GM19025 (cell line): ENCODE data around the gene FANCM.
A peak's percentile ranks its signal among the peaks of the same experiment; 100 is the strongest.
"Not testable (repeated sequence)": the region's sequence is repeated elsewhere in the genome, so short reads cannot be mapped to it uniquely, and the experiment has no call there.

ENCODE experiments used
- ATAC-seq: cut with Tn5 transposase; IDR thresholded peaks from one replicate; pipeline ENCODE4 v1.9.1; 2021; ENCODE audit warnings: mild to moderate bottlenecking, low read depth, moderate library complexity; ENCODE audit not compliant: unreplicated experiment

FANCM gene

GRCh38 chr14:45142083-45142482 is 6.4 kb downstream of the FANCM start:
- not testable (repeated sequence) for ATAC-seq

GRCh38 chr14:45144658-45145057 is 8.9 kb downstream of the FANCM start:
- ATAC-seq: peak; percentile 77

GRCh38 chr14:45145214-45145613 is 9.5 kb downstream of the FANCM start:
- ATAC-seq: peak; percentile 50

DNA sequence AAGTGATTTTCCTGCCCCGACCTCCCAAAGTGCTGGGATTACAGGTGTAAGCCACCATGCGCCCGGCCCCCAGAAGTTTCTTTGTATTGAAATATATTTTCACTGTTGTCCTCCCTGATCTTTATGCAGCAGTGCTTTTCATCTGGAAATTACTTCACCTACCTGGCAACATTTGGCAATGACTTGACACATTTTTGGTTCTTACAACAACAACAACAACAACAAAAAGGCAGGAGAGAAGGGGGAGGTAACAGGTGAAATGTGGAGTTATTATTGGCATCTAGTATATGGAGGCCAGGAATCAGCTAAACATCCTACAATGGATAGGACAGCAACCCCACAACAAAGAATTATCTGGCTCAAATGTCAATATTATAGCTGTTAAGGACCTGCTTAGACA is 13.9 kb downstream of the FANCM start:
- ATAC-seq: no peak

DNA sequence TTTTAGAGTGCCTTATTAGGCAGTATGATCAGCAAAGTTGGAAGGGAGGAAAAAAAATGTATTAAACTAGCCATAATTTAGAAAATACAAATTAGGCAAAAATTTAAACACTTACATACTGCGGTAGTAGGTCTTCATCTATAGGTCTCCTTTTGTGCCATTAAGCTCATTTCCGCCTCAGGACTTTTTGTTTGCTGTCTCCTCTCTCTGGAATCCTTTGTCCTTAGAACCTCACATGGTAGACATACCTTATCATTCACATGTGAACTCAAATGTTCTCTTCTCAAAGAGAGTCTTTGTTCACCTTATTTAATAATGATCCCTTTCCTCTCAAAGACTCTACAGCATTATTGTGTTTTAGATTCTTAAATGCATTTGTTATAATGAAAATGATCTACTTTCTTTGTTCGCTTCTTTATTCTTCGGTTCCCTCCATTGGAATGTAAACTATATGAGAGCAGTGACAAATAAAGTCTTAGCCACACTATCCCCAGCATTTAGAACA is 14.7 kb downstream of the FANCM start:
- ATAC-seq: no peak

DNA sequence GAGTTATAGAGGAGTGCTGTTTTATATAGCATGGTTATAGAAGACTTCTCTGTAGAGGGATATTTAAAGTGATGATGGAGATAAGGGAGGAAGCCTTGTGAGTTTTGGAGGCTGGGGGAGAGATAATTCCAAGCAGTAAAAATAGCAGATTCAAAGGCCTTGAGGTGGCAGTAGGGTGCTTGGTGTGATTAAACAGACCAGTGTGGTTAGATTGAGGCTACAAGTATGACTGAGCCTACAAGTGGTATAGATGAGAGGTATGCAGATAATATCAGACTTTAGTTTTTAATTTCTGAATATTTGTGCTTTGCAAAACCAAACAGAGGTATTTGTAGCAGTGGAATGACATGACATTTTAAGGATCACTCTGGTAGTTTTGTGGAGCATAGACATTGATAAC is 20.3 kb downstream of the FANCM start:
- no peak for ATAC-seq

- ATAC-seq: no peak
These were observed 34.2 kb downstream of the FANCM start for GRCh38 chr14:45169906-45170305.

DNA sequence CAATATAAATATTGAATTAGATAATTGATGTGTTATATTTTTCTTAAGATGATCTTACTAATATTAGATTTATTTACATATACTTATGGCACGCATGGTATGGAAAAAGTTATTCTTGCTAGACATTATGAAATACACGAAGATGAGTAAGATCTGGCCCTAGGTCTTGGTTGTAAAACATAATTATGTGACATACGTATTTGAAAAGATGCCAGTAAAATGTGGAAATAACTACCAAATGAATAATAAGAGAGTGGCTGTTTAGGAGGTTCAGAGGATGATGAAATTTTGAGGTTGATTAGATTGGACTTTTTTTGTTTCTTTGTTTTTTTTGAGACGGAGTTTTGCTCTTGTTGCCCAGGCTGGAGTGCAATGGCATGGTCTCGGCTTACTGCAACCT is 41.3 kb downstream of the FANCM start:
- ATAC-seq: no peak

GRCh38 chr14:45181329-45181728 is 45.6 kb downstream of the FANCM start:
- no peak for ATAC-seq

DNA sequence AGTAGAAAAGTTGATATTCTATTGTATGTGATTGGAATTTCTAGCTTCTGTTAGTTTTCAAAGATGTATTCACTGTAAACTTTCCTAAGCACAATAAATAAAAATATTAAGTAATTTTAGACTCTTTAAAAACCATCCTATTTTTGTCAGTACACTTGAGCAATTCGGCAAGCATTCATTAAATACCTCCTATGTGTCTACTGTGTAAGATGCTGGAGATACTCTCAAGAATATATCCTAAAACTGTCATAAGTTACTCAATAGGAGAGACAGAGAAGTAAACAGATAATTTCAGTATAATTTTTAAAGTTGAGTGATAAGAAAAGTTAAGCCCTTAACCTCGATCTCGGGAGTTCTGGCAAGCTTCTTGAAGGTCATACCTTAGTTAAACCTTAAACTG is 46.1 kb downstream of the FANCM start:
- ATAC-seq: no peak

GRCh38 chr14:45185100-45185814 is 49.5 kb downstream of the FANCM start:
- no peak for ATAC-seq

GRCh38 chr14:45194964-45195363 is 59.2 kb downstream of the FANCM start:
- ATAC-seq: no peak

DNA sequence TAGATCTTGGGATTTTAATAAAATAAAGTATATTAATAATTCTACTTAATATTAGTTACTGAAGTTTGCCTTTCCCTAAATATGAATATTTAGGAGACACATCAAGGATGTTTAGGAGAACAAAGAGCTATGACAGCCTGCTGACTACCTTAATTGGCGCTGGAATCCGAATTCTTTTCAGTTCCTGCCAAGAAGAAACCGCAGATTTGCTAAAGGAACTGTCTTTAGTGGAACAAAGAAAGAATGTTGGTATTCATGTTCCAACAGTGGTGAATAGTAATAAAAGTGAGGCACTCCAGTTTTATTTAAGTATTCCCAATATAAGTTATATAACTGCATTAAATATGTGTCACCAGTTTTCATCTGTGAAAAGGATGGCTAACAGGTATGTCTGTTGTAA is 62.8 kb downstream of the FANCM start:
- no peak for ATAC-seq

GRCh38 chr14:45199230-45199629 is 63.5 kb downstream of the FANCM start:
- ATAC-seq: no peak

GRCh38 chr14:45201905-45202304 is 66.2 kb downstream of the FANCM start:
- ATAC-seq: peak; percentile 76

DNA sequence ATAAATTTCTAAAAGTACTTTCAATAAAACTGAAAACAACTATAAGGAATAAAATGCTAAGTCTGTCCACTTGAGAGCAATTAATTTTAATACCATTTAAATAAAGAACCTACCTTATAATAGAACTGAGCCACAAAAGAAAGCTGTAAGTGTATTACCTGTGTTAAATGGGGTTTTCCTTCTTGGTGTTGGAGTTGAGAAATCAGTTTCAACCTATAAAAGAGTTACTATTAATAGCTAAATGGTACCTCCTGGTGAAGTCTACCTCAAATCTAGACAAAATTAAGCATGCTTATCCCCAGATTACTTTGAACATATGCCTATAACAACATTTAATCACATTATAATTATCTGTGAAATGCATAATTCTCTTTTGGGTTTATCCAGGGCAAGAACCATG is 68.5 kb downstream of the FANCM start:
- ATAC-seq: no peak

GRCh38 chr14:45210159-45210558 is 74.4 kb downstream of the FANCM start:
- no peak for ATAC-seq

- ATAC-seq: no peak
These were observed 75.6 kb downstream of the FANCM start for GRCh38 chr14:45211295-45211694.

GRCh38 chr14:45212231-45212630 is 76.5 kb downstream of the FANCM start:
- no peak for ATAC-seq

- not testable (repeated sequence) for ATAC-seq
These were observed 78.0 kb downstream of the FANCM start for GRCh38 chr14:45213716-45214115.

- ATAC-seq: not testable (repeated sequence)
These were observed 78.6 kb downstream of the FANCM start for GRCh38 chr14:45214341-45214740.

- peak; percentile 57 for ATAC-seq
These were observed 86.9 kb downstream of the FANCM start for GRCh38 chr14:45222485-45223262.
